ENCODE measurements around the gene DLGAP3. TPM values are rescaled to one million over a fixed set of nuclear protein-coding genes. Genes with fewer than 3 reads are reported as not detected.

The DLGAP3 gene
- total RNA-seq, 3 donors from 2014 or later = 0.35 to 0.60 (median 0.41) TPM

- no peak for DNase-seq
- Histone ChIP-seq H3K4me1 (ENCODE audit: low read depth) (peaks cover 1% of the 10 kb centered on the region), H3K36me3 (ENCODE audit: low read depth) (no peaks in the 10 kb centered on the region), H3K9me3 (no peaks in the 10 kb centered on the region), H3K4me3 (no peak overlapping the region)
- no peak for TF ChIP-seq CTCF (IDR thresholded peaks at IDR 0.05)
- no peak for ATAC-seq
- intact Hi-C loops (cut with DNase I, micrococcal nuclease) = no loop called here
These were observed 57.9 kb downstream of the DLGAP3 start for GRCh38 chr1:34871443-34872132.

- no peak overlapping the region for H3K4me3 ChIP-seq
- intact Hi-C loops (cut with DNase I, micrococcal nuclease) = no loop called here
These were observed 59.1 kb downstream of the DLGAP3 start for GRCh38 chr1:34870395-34870794.

GRCh38 chr1:34869760-34870159 is 59.7 kb downstream of the DLGAP3 start:
- no peak for DNase-seq
- no peak for TF ChIP-seq CTCF (IDR thresholded peaks at IDR 0.05)
- H3K4me1 ChIP-seq (ENCODE audit: low read depth) = peaks cover 13% of the 10 kb centered on the region
- intact Hi-C loops (cut with DNase I, micrococcal nuclease) = no loop called here
- no peaks in the 10 kb centered on the region for H3K36me3 ChIP-seq (ENCODE audit: low read depth)
- no peaks in the 10 kb centered on the region for H3K9me3 ChIP-seq
- no peak for ATAC-seq
- H3K4me3 ChIP-seq = no peak overlapping the region

More at GRCh38 chr1:34870395-34870794, 59.1 kb downstream of the DLGAP3 start:
- no peak for DNase-seq
- peaks cover 9% of the 10 kb centered on the region for H3K4me1 ChIP-seq (ENCODE audit: low read depth)
- TF ChIP-seq CTCF (IDR thresholded peaks at IDR 0.05) = no peak
- no peaks in the 10 kb centered on the region for H3K36me3 ChIP-seq (ENCODE audit: low read depth)
- ATAC-seq = no peak
- no peaks in the 10 kb centered on the region for H3K9me3 ChIP-seq

DNA sequence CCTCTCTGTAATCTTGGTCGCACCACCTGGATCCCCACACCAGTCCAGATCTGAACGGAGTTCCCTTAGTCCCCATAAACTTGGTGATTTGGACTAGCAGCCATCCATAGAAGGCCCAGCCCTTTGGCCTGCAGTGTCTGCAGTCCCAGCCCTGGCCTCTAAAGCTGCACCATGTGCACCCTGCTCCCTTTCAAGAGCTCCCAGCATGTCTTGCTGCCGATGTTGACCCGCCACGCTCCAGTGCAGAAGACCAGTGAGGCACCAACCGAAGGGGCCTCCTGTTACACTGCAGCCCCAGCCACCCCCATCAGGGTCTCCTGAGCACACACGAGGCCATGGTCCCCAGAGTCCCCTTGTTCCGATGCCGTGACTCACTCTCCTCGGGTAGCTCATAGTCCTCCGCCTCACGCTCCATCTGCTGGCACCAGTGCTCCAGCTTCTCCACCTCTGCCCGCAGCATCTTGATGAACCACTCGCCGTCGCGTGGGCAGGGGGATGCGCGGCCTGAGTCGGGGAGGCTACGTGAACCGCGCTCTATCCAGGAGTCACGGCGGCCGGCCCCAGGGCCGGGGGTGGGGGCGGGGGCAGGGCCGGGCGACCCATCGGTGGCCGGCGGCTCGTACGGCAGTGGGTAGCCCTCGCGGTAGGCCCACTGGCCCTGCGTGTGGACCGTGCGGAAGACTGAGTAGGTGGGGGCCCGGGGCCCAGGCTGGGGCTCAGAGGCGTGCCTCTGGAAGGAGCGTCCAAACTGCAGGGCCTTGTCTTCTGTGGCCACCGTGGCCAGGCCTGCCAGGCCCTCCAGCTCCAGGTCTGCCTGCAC is 61.0 kb downstream of the DLGAP3 start:
- H3K36me3 ChIP-seq (ENCODE audit: low read depth) = no peaks in the 10 kb centered on the region
- intact Hi-C loops (cut with DNase I, micrococcal nuclease) = no loop called here

DNA sequence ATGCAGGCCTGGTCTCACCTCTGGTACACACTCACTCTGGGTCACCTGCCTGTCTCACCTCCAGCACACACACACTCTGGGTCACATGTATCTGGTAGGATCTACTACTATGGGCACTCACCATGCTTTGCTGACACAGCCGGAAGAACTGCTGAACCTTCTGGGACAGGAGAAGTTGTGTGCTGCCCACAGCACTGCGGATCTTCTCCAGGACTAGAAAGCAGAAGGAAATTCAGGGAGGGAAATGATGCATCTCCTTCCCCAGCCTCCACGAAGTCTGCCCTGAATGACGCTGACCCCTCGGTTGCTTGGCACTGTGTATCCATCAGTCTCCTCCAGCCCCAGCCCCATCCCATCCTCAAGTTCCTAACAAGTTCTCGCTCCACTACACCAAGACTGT is 62.0 kb downstream of the DLGAP3 start:
- Histone ChIP-seq H3K4me3 (no peak overlapping the region), H3K36me3 (ENCODE audit: low read depth) (no peaks in the 10 kb centered on the region), H3K4me1 (ENCODE audit: low read depth) (peaks cover 21% of the 10 kb centered on the region), H3K9me3 (no peaks in the 10 kb centered on the region)
- no peak for ATAC-seq
- no peak for DNase-seq
- no peak for TF ChIP-seq CTCF (IDR thresholded peaks at IDR 0.05)
- intact Hi-C loops (cut with DNase I, micrococcal nuclease) = no loop called here

More for the DNA sequence above, 61.0 kb downstream of the DLGAP3 start:
- Histone ChIP-seq H3K9me3 (no peaks in the 10 kb centered on the region), H3K4me3 (no peak overlapping the region), H3K4me1 (ENCODE audit: low read depth) (peaks cover 13% of the 10 kb centered on the region)
- ATAC-seq = no peak
- DNase-seq = no peak
- no peak for TF ChIP-seq CTCF (IDR thresholded peaks at IDR 0.05)
